GM19351 (cell line): ENCODE data around the gene DPCD.
"Not testable (repeated sequence)": the region's sequence is repeated elsewhere in the genome, so short reads cannot be mapped to it uniquely, and the experiment has no call there.

Experiments
- ATAC-seq: cut with Tn5 transposase; IDR thresholded peaks from one replicate; pipeline ENCODE4 v1.9.1; 2021; ENCODE audit warnings: mild to moderate bottlenecking, moderate library complexity; ENCODE audit not compliant: unreplicated experiment

DPCD gene

DNA sequence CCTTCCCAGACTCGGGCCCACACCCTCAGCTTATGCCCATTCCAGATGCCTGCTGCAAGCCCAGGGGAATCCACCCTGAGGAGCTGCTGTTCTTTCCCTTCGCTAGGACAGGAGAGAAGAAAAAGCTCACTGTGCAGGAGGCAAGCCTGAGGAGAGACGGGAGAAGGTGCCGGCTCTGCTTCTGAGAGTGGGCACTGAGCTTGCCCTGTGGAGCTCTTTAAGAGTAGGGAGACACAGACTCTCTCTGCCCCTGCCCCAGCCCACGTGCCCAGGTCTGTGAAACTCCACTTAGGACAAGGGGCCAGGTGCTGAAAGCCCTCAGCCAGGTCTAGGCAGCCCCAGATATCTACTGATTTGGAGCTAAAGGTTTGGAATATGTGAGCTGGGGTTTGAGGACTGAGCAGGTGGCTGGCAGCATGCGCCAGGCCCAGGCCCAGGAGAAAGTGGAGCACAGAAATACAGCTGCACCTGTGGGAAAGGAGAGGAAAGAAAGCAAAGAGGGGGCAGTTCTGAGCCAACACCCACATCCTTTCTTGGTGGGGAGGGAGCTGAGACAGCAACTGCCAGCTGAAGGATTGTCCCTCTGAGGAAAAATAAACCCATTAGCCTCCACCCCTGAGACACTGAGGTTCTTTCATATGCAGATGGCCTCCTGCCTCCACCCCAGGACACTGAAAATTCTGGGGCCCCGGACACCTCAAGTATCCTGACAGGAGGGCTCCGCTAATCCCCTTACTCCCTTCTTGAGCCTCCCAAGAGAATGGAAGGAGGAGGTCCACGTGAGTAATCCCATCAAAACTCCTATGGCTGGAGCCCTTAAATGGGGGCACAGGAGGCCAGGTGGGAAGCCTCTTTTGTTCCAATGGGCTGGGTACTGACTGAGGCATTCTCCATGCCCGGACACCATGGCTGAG lies 7.4 kb upstream of the DPCD start:
- ATAC-seq, result no peak

DNA sequence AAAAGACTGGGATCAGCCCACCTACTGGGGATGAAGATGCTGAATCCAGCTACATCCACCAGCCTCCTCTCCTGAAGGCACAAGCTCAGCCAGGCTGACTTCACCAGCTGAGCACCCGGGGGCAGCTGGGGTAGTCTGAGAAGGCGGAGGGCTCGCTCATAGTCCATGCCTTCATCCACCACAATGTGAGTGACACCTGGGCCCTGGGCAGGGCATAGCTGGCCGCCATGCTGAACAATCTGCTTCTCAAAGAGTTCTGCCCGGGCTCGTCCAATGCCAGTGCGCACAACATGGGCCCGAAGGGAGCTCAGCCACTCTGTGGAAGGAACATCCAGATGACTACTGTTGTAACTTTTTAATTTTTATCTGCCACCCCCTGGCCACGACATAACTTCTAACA lies 2.3 kb upstream of the DPCD start:
- no peak for ATAC-seq

- no peak for ATAC-seq
These were observed 758 bp downstream of the DPCD start for GRCh38 chr10:101588879-101589278.

DNA sequence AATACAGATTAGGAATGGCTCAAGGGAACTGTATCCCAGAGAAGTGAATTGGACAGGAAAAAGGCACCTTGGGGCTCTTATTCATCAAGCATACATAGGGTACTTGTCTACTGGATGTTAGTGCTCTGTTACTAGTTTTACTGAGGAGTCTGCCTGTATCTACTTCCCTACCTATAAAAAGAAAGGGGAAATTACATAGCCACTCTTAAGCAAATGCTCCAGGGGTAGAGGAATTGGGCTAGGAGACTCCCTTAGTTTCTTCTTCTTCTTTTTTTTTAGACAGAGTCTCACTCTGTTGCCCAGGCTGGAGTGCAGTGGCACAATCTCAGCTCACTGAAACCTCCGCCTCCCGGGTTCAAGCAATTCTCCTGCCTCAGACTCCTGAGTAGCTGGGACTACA lies 5.2 kb downstream of the DPCD start:
- not testable (repeated sequence) for ATAC-seq

GRCh38 chr10:101595591-101596433 lies 7.7 kb downstream of the DPCD start:
- ATAC-seq, result no peak

DNA sequence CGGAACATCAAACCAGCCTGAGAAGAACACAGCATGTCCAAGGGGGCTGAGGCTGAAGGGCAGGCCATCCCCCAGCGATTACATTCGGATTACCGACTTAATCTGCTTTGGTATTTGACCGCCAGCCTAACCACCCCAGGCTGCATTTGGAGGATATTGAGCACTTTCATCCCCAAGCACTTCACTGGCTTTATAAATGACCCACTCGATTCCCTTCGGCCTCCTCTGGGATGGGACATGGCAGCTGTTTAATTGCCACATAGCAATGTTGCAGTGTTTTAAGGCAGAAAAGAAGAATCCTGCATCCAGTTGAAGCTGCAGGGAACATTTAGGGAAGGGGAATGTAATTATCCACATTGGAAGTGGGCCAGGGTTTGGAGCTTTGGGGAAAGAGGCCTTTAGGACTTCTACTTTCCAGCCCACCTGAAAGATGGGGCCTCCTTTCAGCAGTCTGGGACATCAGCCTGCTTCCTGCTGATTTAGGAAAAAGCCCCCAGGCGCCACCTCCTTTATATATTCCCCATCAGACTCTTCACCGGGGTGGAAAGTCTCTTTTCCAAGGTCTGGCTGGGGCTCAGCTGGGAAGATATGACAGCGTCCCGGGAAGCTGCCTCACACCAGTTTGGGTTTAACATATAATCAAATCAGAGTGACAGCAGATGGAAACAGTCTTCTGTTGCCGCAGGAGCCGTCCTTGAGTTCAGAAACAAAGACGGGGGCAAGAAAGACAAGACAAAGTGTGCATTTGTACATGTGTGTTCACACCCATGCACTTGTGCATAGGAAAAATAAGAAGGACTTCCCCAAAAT lies 9.2 kb downstream of the DPCD start:
- no peak for ATAC-seq

DNA sequence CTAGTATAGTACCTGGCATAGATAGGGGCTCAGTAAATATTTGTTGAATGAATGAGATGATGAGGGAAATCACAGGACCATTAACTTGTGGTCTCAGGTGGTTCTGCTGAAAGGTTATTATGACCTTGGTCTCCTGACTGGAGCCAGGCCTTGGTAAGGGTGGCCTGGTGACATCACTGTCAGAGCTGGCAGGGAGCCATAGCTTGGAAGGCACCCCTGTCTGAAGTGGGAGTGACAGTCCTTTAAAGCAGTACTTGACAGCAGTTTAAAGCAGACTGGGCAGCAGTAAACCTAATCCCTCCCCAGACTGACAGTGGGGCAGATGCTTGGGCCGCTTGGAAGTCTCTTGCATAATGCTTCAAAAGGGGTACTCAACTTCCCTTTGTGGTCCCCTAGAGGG lies 13.4 kb downstream of the DPCD start:
- ATAC-seq, result no peak

- ATAC-seq, result no peak
These were observed 14.8 kb downstream of the DPCD start for GRCh38 chr10:101602761-101603398.

- no peak for ATAC-seq
These were observed 19.0 kb downstream of the DPCD start for GRCh38 chr10:101607124-101607523.

- ATAC-seq, result no peak
These were observed 21.4 kb downstream of the DPCD start for GRCh38 chr10:101609481-101609880.

- no peak for ATAC-seq
These were observed 23.2 kb downstream of the DPCD start for GRCh38 chr10:101611096-101611905.

DNA sequence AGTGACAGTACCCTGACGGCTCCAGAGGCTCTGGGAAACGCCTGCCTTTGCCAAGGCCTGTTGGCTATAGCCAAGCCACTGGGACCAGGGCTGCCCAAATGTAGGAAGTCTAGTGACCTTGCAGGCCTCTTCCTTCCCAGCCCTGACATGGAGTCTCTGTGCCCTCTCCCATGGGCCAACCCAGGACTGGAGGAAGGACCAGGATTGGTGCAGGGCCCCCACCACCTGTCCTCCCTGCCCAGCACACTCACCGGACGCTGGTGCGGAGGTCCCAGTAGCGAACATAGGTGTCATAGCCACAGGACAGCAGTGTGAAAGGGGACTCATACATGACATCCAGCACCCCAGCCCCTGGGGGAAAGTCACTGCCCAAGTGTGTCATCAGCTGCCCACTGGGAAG lies 24.0 kb downstream of the DPCD start:
- no peak for ATAC-seq

DNA sequence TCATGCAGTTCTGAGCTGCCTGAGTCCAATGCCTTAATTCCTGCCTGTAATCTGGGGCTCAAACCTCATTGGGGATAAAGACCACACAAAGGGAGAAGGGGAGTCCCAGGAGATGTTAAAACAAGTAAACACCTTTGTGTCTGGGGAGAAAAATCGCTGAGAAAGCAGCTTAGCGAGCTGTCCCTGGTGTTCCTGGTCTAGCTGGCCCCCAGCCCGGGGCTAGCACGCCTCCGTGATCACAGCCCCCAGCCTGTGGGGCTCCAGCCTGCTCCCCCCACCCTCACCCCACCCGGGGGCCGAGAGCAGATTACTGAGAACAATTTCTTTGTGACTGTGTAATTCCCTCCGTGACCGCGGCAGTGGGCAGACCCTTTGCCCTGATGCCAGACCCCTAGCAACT lies 24.8 kb downstream of the DPCD start:
- no peak for ATAC-seq

DNA sequence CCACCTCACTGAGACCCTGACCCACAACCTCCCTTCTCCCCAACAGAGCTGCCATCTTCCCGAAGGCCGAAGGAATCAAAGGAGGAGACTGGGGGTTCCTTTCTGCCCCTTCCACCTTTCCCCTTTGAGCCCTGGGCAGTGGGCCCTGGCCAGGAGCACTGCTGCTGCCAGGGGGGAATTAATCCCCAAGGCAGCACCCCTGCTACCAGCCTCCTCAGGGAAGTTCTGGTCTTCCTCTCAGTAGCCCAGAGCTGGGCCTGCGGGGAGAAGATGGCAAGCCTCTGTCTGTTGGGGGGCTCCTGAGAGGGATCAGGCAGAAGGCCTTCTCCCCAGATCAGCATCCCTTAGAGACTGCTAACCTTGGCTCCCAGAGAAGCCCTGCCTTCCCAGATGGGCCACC lies 25.5 kb downstream of the DPCD start:
- no peak for ATAC-seq

DNA sequence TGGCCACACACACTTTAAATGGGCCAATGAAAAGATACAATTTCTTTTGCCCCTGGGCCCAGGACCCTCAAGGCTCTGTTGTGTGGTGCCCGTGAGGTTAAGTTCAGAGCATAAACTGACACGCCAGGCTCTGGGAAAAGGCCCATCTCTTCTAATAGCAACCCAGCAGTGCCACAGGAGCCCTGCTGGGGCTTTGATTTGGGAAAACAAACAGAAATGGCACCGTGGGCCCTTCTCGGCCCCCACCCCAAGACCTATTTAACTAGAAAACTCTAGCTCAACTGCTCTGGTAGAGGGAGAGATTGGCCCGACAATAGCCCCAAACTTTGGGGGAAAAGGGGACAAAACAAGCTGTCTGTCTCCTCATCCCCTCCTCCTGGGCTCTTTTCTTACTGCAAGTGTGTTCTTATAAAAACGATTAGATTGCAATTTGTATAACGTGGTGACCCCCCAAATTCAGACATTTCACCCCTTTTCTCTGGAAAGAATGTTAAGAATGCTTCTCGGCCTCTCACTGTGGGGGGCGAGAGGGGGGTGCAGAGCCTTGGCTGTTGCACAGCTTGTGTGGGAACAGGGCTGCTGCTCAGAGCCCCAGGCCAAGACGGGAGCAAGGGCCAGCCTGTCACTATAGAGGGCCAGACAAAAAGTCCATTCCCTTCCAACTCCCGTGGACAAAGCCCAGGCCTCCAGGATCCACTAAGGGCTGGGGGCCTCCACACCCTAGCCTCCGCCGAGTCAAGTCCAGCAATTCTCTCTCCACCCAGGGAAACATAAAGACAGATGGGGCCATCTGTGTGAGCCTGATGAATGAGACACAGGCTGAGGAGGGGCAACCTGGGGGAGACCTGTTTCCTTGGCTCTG lies 26.8 kb downstream of the DPCD start:
- no peak for ATAC-seq

DNA sequence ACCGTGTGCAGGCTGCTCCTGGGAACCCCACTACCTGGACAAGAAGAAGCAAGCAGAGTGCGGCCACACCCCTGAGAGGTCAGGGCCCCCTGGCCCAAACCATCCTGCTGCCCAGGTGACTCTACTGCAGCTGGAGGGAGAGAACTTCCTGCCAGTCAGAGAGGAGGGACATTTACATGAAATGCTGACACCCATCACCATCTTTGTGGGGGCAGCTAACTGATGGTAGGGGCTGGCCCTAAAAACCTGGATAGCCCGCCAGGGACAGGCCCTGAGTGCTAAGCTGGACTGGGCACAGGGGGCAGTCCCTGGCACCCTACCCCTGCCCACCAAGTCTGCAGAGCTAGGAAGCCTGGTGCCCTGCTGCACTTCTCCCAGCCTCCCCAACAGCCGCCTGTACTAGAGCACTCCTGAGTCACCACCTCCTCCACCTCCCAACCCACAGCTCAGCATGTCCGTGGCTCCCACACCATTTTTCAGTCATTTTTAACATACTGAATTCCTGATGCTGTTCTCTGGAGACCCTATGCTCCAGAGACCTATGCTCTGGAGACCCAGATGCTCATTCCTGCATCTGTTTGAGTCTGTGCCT lies 27.5 kb downstream of the DPCD start:
- no peak for ATAC-seq

DNA sequence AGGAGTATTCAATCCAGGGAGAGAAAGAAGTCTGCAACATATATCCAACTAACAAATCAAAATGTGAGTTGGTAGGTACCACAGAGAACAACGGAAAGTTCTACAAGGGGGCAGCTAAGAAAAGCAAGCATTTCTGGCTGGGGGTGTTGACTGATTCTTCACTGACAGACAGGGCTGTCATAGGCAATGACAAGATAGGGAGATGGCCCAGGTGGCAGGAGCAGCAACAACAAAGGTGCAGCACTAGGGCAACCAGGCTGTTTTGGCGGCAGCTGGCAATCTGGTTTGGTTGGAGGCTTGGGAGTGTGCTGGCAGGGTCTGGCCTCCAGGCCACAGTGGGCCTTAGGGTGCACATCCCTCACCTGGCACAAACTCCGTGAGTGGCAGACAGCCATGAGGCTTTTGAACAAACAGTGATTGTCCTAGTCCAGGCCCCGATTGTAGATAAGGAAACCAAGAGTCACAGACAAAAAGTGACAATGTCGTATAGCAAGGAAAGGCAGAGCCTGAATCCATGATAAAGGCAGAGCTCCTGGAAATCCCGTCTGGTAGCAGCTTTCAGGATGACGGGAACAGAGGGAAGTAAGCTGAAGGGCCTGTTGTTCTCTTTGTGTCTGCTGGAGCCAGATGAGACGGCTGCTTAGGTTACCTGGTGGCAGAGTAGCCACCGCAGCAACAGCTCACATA lies 28.4 kb downstream of the DPCD start:
- ATAC-seq, result no peak
